Left ventricle myocardium inferior (tissue), 1 donor: ENCODE data around the gene CHRNA1. TPM values are rescaled to one million over a fixed set of nuclear protein-coding genes. Genes with fewer than 3 reads are reported as not detected.

Source experiments
- DNase-seq: peaks from one replicate; pipeline ENCODE4 v3.0.0-alpha.2; 2020
- H3K27ac ChIP-seq: fragments of 200-600 bp; replicated peaks from 2 replicates; pipeline ENCODE4 v1.8.0; 2021
- H3K27me3 ChIP-seq: fragments of 200-600 bp; 2 replicates; pipeline ENCODE4 v1.8.0; 2021; ENCODE audit warnings: low read depth
- H3K36me3 ChIP-seq: fragments of 200-600 bp; 2 replicates; pipeline ENCODE4 v1.8.0; 2021
- H3K4me1 ChIP-seq: fragments of 200-600 bp; 2 replicates; pipeline ENCODE4 v1.8.0; 2021
- H3K4me3 ChIP-seq: fragments of 200-600 bp; 2 replicates; pipeline ENCODE4 v1.8.0; 2021; ENCODE audit warnings: mild to moderate bottlenecking, moderate library complexity
- H3K9me3 ChIP-seq: fragments of 200-600 bp; replicated peaks from 2 replicates; pipeline ENCODE4 v1.8.0; 2021
- CTCF ChIP-seq: fragments of 200-600 bp; IDR thresholded peaks from 2 replicates; pipeline ENCODE4 v1.8.0; 2021; ENCODE audit warnings: antibody characterized with exemption, mild to moderate bottlenecking, borderline replicate concordance
- intact Hi-C: fragments of 100-400 bp; cut with micrococcal nuclease; formaldehyde crosslinking; loops from one replicate; pipeline ENCODE4 v1.11.0; 2022
- total RNA-seq: library from RNA; stranded (reverse); fragmentation: NEBNext Ultra II Directional; extraction: Animal tissue kit (Norgen Biotek cat#: 25700); gene quantifications from one replicate; pipeline ENCODE4 v1.2.1, GENCODE V29; 2021
- donor health status: DM: no; HTN: yes; CAD: no; lungs with severe emphysema.

Gene CHRNA1
- total RNA-seq, 1 donor from 2014 or later, result 0.33 TPM

- intact Hi-C loops, result no loop called here
- TF ChIP-seq CTCF, result no peak
- peak; percentile 28 for DNase-seq
- H3K27me3 ChIP-seq, result no peaks in the 10 kb centered on the region
- H3K4me3 ChIP-seq, result no peak overlapping the region
- peak overlapping the region; percentile 54 for H3K27ac ChIP-seq
- H3K4me1 ChIP-seq, result peaks cover 9% of the 10 kb centered on the region
- no peaks in the 10 kb centered on the region for H3K36me3 ChIP-seq
- H3K9me3 ChIP-seq, result no peaks in the 10 kb centered on the region
Measured at GRCh38 chr2:174778085-174778981, 14.1 kb upstream of the CHRNA1 start.

- intact Hi-C loops, result no loop called here
- no peak for TF ChIP-seq CTCF
- Histone ChIP-seq H3K27ac (no peak overlapping the region), H3K4me1 (peaks cover 13% of the 10 kb centered on the region), H3K27me3 (no peaks in the 10 kb centered on the region), H3K4me3 (no peak overlapping the region), H3K9me3 (no peaks in the 10 kb centered on the region), H3K36me3 (no peaks in the 10 kb centered on the region)
- no peak for DNase-seq
Measured at GRCh38 chr2:174777347-174778084, 13.2 kb upstream of the CHRNA1 start.

GRCh38 chr2:174776675-174777074 is 12.4 kb upstream of the CHRNA1 start:
- peaks cover 21% of the 10 kb centered on the region for H3K4me1 ChIP-seq
- no peaks in the 10 kb centered on the region for H3K36me3 ChIP-seq
- no peak overlapping the region for H3K4me3 ChIP-seq
- TF ChIP-seq CTCF, result no peak
- H3K27me3 ChIP-seq, result no peaks in the 10 kb centered on the region
- H3K9me3 ChIP-seq, result no peaks in the 10 kb centered on the region
- intact Hi-C loops, result no loop called here
- DNase-seq, result no peak
- H3K27ac ChIP-seq, result no peak overlapping the region

- TF ChIP-seq CTCF, result no peak
- H3K4me1 ChIP-seq, result peaks cover 22% of the 10 kb centered on the region
- no peak for DNase-seq
- no peak overlapping the region for H3K27ac ChIP-seq
- no peaks in the 10 kb centered on the region for H3K36me3 ChIP-seq
- H3K4me3 ChIP-seq, result no peak overlapping the region
- no peaks in the 10 kb centered on the region for H3K27me3 ChIP-seq
- intact Hi-C loops, result no loop called here
- H3K9me3 ChIP-seq, result no peaks in the 10 kb centered on the region
Measured at GRCh38 chr2:174776223-174776622, 12.0 kb upstream of the CHRNA1 start.

GRCh38 chr2:174775571-174775980 is 11.3 kb upstream of the CHRNA1 start:
- Histone ChIP-seq H3K27me3 (no peaks in the 10 kb centered on the region), H3K27ac (no peak overlapping the region), H3K4me1 (peaks cover 22% of the 10 kb centered on the region), H3K9me3 (no peaks in the 10 kb centered on the region), H3K36me3 (no peaks in the 10 kb centered on the region), H3K4me3 (no peak overlapping the region)
- intact Hi-C loops, result no loop called here
- TF ChIP-seq CTCF, result no peak
- no peak for DNase-seq
